Natural killer cell treated with Interleukin-12 subunit alpha and Interleukin-12 subunit beta and Interleukin-15 and Interleukin-18, amount 100 ng/mL, for 72 hours (primary cell): ENCODE results near the gene VTI1A. TPM values are rescaled to one million over a fixed set of nuclear protein-coding genes. Genes with fewer than 3 reads are reported as not detected.
"Not testable (repeated sequence)": the region's sequence is repeated elsewhere in the genome, so short reads cannot be mapped to it uniquely, and the experiment has no call there.

Source experiments
- ATAC-seq, 2 donors: fragments of 150-1000 bp; cut with Tn5 transposase in 1 of 2; sonication (Bioruptor Pico), chemical (Tn5 transposase) in 1 of 2; 2 replicates each; pipeline ENCODE4 v1.10.0; 2021
- DNase-seq: peaks from one replicate; pipeline ENCODE4 v3.0.0; 2022; ENCODE audit warnings: low spot score
- H3K27ac Mint-ChIP-seq, 2 donors: 1 replicate in 1 of 2; 2 replicates in 1 of 2; pipeline ENCODE4 v1.8.0; 2022; ENCODE audit warnings: mixed read lengths in 2 of 2, mild to moderate bottlenecking in 1 of 2, moderate library complexity in 1 of 2
- H3K27me3 Mint-ChIP-seq, 2 donors: 1 replicate in 1 of 2; 2 replicates in 1 of 2; pipeline ENCODE4 v1.8.0; 2022; ENCODE audit warnings: mixed read lengths in 2 of 2
- H3K36me3 Mint-ChIP-seq: one replicate; pipeline ENCODE4 v1.8.0; 2022; ENCODE audit warnings: mixed read lengths
- H3K4me1 Mint-ChIP-seq, 2 donors: 1 replicate in 1 of 2; 2 replicates in 1 of 2; pipeline ENCODE4 v1.8.0; 2022; ENCODE audit warnings: low read depth in 2 of 2, mixed read lengths in 2 of 2, mild to moderate bottlenecking in 1 of 2
- H3K4me3 Mint-ChIP-seq: one replicate; pipeline ENCODE4 v1.8.0; 2022; ENCODE audit warnings: mixed read lengths
- H3K9me3 Mint-ChIP-seq: 2 replicates; pipeline ENCODE4 v1.8.0; 2022; ENCODE audit warnings: mixed read lengths
- total RNA-seq, 2 donors: library from RNA; stranded (reverse); gene quantifications; one replicate each; pipeline ENCODE4 v1.2.3, GENCODE V29; 2022

VTI1A gene
- total RNA-seq, 2 donors from 2014 or later = 51.9 to 90.5 TPM

DNA sequence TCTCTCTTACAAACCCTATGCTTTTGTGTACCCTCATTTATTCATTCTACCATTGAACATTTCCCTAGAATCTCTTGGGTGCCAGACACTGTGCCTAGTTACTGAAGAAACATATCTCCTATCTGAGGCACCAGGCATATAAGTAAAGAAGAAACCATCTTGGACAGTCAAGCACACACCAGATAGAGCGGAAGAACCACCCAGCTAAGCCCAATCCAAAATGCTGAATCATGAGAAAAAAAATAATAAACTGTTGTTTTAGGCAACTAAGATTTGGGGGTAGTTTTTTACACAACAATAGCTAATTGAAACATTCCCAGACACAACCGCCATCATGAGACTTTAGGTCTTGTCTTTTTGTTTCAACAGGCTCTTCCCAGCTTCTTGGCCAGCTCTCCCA is 400.8 kb downstream of the VTI1A start:
- ATAC-seq (no peak), DNase-seq (no peak)
- Mint-ChIP-seq H3K4me1 (no peaks in the 10 kb centered on the region), H3K36me3 (peaks cover 15% of the 10 kb centered on the region), H3K9me3 (peaks cover 8% of the 10 kb centered on the region), H3K4me3 (no peak overlapping the region), H3K27me3 (no peaks in the 10 kb centered on the region), H3K27ac (no peak overlapping the region)

GRCh38 chr10:112848228-112848627 is 401.2 kb downstream of the VTI1A start:
- peaks cover 8% of the 10 kb centered on the region for H3K9me3 Mint-ChIP-seq
- H3K36me3 Mint-ChIP-seq = peaks cover 15% of the 10 kb centered on the region
- H3K4me1 Mint-ChIP-seq = no peaks in the 10 kb centered on the region
- ATAC-seq (no peak), DNase-seq (no peak)
- H3K4me3 Mint-ChIP-seq = no peak overlapping the region
- no peak overlapping the region for H3K27ac Mint-ChIP-seq
- H3K27me3 Mint-ChIP-seq = no peaks in the 10 kb centered on the region

DNA sequence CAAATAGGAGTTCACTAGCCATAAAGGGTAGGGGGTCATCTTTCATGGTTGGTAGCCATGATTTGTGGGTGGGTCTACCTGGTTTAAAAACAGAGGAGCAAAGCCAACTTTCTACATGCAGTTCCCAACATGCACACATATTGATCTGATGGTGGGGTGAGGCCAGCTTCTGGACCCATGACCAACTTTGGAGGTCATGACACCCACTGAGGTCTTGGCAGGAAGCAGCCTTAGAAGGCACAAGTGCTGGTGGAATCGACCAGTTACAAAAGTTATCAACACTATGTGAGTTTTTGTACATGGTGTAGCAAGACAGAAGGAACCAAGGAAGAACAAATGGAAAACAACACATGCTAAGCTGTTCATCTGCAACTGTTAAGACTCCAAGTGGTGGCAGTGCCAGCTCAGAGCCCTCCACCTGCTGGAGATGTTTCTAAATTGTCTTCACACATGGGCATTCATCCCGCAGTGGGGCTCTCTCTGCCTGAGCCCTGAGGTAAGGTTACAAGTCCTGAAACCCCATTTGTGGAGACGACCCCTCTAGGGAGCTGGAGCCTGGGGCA is 401.9 kb downstream of the VTI1A start:
- Mint-ChIP-seq H3K27me3 (no peaks in the 10 kb centered on the region), H3K4me3 (no peak overlapping the region), H3K9me3 (peaks cover 8% of the 10 kb centered on the region), H3K4me1 (no peaks in the 10 kb centered on the region), H3K36me3 (peaks cover 15% of the 10 kb centered on the region), H3K27ac (no peak overlapping the region)
- ATAC-seq (no peak), DNase-seq (no peak)

DNA sequence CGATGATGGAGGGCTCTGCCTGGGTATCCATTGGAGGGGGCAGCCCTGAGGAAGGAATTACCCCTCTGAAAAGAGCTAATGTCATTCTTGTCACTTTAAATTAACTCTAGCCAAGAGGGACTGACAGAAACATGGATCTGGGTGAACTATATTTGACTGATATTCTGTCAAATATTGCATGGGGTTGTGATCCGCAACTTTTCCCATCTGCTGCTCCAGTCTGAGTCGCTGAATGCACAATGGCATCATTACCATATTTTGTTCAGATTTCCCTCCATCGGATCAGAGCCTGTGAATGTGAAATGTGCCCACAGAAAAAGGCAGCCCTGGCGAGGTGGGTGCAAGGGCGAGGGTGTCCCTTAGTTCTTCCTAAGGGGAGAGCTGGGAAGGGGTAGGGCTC is 402.5 kb downstream of the VTI1A start:
- no peak for ATAC-seq
- DNase-seq = no peak
- Mint-ChIP-seq H3K27ac (no peak overlapping the region), H3K4me1 (no peaks in the 10 kb centered on the region), H3K36me3 (peaks cover 15% of the 10 kb centered on the region), H3K9me3 (peaks cover 8% of the 10 kb centered on the region), H3K4me3 (no peak overlapping the region), H3K27me3 (no peaks in the 10 kb centered on the region)

- Mint-ChIP-seq H3K27ac (no peak overlapping the region), H3K9me3 (peaks cover 8% of the 10 kb centered on the region), H3K4me3 (no peak overlapping the region), H3K4me1 (no peaks in the 10 kb centered on the region), H3K36me3 (peaks cover 15% of the 10 kb centered on the region), H3K27me3 (no peaks in the 10 kb centered on the region)
- DNase-seq = no peak
- ATAC-seq = no peak
Observed at GRCh38 chr10:112851181-112851580, 404.2 kb downstream of the VTI1A start.

DNA sequence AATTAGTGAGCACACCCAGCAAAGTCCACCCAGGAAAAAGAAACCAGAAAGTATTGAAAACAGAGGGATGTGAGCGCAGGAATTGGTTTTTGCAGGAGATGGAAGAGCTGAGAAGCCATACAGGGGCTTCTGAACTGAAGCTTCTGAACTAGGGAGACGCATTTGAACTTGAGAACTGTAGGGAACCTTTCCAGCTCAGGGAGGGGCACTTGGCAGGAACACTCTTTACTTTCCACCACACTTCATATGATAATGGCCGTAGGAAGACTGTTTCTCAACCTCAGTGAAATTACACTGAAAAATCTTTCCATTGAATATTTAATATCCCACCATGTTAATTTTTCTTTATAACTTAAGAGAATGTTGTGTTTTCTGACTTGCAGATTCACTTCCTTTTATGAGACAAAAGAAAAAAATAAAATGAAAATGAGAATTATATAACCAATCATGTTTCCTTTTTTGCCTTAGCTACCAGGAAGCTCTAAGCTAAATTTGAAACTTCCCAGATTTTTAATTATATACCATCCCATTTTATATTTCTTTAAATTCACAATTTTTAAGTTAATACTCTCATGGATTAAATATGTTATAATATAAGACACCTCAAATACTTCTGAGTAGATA is 404.7 kb downstream of the VTI1A start:
- no peaks in the 10 kb centered on the region for H3K4me1 Mint-ChIP-seq
- no peak overlapping the region for H3K4me3 Mint-ChIP-seq
- peaks cover 8% of the 10 kb centered on the region for H3K9me3 Mint-ChIP-seq
- peaks cover 15% of the 10 kb centered on the region for H3K36me3 Mint-ChIP-seq
- H3K27ac Mint-ChIP-seq = no peak overlapping the region
- DNase-seq = no peak
- no peak for ATAC-seq
- H3K27me3 Mint-ChIP-seq = no peaks in the 10 kb centered on the region

DNA sequence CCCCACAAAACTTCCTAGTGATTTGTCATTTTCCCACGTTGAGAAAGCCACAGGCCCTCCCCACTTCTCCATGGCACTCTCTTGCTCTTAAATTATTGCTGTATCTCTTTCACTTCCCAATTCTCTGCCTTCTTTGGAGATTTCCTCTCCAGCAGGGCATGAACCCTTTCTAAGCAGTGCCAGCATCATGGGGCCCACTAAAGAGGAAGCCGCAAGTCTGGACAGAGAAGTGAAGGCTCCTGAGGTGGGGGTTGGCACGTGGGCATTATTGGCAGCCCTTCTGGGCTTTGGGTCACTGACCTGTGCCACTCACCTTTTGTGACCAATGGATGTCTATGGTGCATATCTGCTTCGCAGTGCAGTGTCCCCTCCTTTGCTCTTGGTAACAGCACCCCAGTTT is 405.3 kb downstream of the VTI1A start:
- no peaks in the 10 kb centered on the region for H3K4me1 Mint-ChIP-seq
- DNase-seq (no peak), ATAC-seq (no peak)
- no peak overlapping the region for H3K27ac Mint-ChIP-seq
- peaks cover 5% of the 10 kb centered on the region for H3K9me3 Mint-ChIP-seq
- H3K4me3 Mint-ChIP-seq = no peak overlapping the region
- H3K27me3 Mint-ChIP-seq = no peaks in the 10 kb centered on the region
- H3K36me3 Mint-ChIP-seq = peaks cover 12% of the 10 kb centered on the region

- no peaks in the 10 kb centered on the region for H3K36me3 Mint-ChIP-seq
- DNase-seq (no peak), ATAC-seq (no peak)
- H3K4me1 Mint-ChIP-seq = no peaks in the 10 kb centered on the region
- no peaks in the 10 kb centered on the region for H3K27me3 Mint-ChIP-seq
- H3K4me3 Mint-ChIP-seq = no peak overlapping the region
- H3K27ac Mint-ChIP-seq = no peak overlapping the region
- H3K9me3 Mint-ChIP-seq = peaks cover 6% of the 10 kb centered on the region
Observed at GRCh38 chr10:112855134-112855533, 408.1 kb downstream of the VTI1A start.

- no peak overlapping the region for H3K27ac Mint-ChIP-seq
- DNase-seq (no peak), ATAC-seq (no peak)
- H3K4me3 Mint-ChIP-seq = no peak overlapping the region
- H3K9me3 Mint-ChIP-seq = peaks cover 6% of the 10 kb centered on the region
- H3K27me3 Mint-ChIP-seq = no peaks in the 10 kb centered on the region
- H3K4me1 Mint-ChIP-seq = no peaks in the 10 kb centered on the region
- no peaks in the 10 kb centered on the region for H3K36me3 Mint-ChIP-seq
Observed at GRCh38 chr10:112857493-112857892, 410.5 kb downstream of the VTI1A start.

DNA sequence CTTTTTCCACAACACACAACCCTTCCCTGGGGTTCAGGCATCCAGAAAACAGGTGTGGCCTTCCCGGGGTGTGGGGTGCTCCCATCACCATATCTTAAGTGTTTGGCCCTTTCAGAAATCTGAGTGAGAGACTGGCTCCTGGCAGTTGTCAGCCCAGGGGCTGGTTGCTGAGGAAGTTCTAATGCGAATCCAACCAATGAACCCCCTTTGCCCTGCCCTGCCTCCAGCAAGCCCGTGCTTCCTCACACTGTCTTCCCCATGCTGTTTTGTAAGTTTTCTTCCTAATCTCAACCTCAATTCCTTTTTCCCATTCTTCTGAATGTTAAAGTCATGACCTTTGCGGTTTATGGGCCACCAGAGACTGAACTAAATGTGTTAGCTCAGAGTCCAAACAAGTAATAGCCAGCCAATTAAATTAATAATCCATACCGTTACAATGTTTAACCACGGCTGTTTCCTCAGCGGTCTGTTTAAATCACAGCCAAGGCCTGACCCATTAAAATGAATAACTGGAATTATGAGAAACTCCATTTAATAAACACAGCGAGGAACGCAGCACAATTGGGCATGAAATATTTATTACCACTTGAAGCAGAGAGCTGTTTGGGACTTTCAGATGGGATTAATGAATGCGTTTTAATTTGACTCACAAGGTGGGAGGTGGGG is 412.1 kb downstream of the VTI1A start:
- H3K27me3 Mint-ChIP-seq = no peaks in the 10 kb centered on the region
- H3K9me3 Mint-ChIP-seq = peaks cover 6% of the 10 kb centered on the region
- no peak for ATAC-seq
- H3K4me1 Mint-ChIP-seq = no peaks in the 10 kb centered on the region
- no peak overlapping the region for H3K4me3 Mint-ChIP-seq
- no peak overlapping the region for H3K27ac Mint-ChIP-seq
- H3K36me3 Mint-ChIP-seq = no peaks in the 10 kb centered on the region
- DNase-seq = no peak

- ATAC-seq (no peak), DNase-seq (no peak)
- Mint-ChIP-seq H3K27me3 (no peaks in the 10 kb centered on the region), H3K4me1 (no peaks in the 10 kb centered on the region), H3K36me3 (no peaks in the 10 kb centered on the region), H3K27ac (no peak overlapping the region), H3K9me3 (peaks cover 6% of the 10 kb centered on the region), H3K4me3 (no peak overlapping the region)
Observed at GRCh38 chr10:112859793-112860192, 412.8 kb downstream of the VTI1A start.

GRCh38 chr10:112863461-112863860 is 416.4 kb downstream of the VTI1A start:
- not testable (repeated sequence) for H3K4me1 Mint-ChIP-seq, H3K4me3 Mint-ChIP-seq

More at GRCh38 chr10:112863461-112863860, 416.4 kb downstream of the VTI1A start:
- not testable (repeated sequence) for H3K27ac Mint-ChIP-seq, H3K9me3 Mint-ChIP-seq, ATAC-seq, DNase-seq, H3K36me3 Mint-ChIP-seq, H3K27me3 Mint-ChIP-seq
